HG03558 (cell line): ENCODE data around the gene ELAVL3.
"Not testable (repeated sequence)": the region's sequence is repeated elsewhere in the genome, so short reads cannot be mapped to it uniquely, and the experiment has no call there.

Experiments used
- ATAC-seq: cut with Tn5 transposase; IDR thresholded peaks from one replicate; pipeline ENCODE4 v1.9.1; 2021; ENCODE audit warnings: moderate number of reproducible peaks; ENCODE audit not compliant: unreplicated experiment; ENCODE audit errors: extremely low read depth

Gene ELAVL3

DNA sequence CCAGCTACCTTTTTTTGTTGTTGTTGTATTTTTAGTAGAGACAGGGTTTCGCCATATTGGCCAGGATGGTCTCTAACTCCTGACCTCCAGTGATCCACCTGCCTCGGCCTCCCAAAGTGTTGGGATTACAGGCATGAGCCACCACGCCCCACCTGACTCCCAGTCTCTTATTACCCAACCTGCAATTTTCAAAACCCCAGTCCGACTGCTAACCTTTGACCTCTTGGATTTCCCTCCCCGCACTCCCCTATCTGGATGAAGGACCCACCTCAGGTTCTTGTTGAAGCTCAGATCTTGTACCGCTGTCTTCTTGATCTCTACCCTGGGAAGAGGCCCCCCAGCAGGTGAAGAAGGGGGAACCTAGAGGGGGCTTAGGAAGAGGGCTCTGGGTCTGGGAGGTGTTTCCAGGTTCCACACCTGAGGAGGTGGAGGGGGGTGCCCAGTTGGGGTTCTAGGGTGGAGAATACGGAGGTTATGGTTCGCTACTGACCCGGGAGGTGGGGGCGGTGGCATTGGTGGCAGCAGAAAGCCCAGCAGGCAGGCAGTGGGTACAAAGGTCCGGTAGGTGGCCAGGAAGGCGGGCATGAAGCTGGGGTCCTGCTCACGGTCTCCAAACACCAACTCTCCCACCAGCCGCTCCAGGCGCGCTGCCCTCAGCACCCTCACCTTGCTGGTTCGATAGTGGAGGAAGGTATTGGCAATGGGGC is 64.3 kb downstream of the ELAVL3 start:
- ATAC-seq: no peak

DNA sequence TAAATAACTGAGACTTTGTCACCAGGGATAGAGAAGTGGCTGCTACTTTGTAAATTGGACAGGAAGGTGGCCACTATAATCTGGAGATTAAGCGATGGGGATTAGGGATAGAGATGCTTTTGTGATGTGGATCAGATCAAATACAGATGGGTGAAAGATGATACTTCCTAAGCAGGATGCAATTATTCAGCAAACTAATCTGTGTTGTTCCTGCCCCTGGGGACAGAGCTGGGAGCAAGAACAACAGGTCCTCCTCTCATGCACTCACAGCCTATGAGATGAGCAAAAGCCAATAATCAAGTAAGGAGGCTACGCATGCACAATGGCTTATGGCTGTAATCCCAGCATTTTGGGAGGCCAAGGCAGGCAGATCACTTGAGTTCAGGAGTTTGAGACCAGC is 66.3 kb downstream of the ELAVL3 start:
- no peak for ATAC-seq

DNA sequence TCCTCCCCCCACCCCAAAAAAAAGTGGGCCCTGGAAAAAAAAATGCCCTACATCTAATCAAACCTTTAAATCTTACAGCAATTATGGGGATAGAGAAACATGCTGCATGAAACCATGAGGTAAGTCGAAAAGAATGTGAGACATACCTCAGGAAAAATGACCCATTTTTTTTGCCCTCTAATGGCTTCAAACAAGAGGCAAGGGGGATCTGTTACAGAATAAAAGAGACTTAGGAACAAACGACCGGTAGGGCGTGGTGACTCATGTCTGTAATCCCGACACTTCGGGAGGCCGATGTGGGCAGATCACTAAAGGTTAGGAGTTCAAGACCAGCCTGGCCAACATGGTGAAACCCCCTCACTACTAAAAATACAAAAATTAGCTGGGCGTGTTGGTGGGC is 70.2 kb downstream of the ELAVL3 start:
- ATAC-seq: no peak

DNA sequence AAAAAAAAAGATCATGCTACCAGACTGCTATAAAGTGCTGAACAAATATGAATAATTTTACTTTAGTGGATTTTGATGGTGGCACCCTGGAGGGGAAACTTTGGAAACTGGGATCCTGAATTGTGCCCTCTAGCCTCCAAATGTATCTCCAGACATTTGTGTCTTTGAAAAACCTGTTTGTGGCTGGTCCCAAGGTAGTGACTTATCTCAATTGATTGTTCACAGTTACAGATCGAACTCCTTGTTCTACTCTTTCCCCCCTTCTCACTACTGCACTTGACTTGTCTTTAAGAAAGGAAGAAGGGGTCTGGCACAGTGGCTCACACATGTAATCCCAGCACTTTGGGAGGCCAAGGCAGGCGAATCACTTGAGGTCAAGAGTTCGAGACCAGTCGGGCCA is 72.3 kb downstream of the ELAVL3 start:
- ATAC-seq: no peak

DNA sequence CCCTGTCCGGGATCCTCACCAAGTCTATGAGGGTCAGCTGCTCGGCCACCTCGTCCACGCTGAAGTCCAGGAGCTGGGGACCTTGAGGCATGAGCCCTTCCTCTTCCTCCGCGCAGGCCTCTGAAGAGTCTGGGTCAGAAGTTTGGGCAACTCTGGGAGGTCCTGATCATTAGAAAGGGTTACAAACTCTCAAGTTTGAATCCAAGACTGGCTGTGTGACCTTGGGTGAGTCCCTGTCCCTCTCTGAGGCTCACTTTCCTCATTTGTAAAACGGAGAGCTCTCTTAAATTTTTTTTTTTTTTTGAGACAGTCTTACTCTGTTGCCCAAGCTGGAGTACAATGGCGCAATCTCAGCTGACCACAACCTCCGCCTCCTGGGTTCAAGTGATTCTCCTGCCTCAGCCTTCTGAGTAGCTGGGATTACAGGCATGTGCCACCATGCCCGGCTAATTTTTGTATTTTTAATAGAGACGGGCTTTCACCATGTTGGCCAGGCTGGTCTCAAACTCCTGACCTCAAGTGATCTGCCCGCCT is 74.1 kb downstream of the ELAVL3 start:
- ATAC-seq: not testable (repeated sequence)

DNA sequence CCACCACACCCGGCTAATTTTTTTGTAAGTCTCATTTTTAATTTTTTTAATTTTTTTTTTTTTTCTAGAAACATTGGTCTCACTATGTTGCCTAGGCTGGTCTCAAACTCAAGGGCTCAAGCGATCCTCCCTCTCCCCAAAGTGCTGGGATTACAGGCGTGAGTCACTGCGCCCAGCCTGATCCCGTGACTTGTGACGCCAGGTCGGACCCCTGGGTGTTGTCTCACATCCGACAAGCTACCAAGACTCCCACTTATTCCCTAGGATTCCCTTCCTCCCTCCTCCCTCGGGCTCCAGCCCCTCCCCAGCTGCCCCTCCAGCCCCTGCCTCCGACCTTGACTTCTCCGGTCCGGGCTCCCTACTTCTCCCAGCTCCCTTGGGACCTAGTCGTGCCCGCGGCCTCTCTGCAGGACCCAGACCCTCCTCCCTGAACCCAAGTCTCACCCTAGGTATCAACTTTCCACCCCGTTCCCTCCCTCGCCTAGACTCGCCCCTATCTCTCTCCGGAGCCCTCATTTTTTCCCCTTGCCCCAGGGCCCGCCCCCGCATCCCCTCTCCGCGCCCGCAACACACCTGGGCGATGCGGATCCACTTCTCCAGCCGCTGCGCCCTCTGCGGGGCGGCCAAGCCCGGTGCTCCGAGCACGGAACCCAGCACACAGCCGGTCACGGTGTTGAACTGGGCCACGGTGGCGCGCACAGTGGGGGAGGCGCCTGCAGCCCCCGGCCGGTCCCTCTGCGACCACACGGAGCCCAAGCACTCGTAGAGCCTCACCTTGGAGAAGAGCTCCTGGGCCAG is 74.8 kb downstream of the ELAVL3 start:
- ATAC-seq: no peak

GRCh38 chr19:11404588-11405222 is 76.1 kb downstream of the ELAVL3 start:
- ATAC-seq: no peak

DNA sequence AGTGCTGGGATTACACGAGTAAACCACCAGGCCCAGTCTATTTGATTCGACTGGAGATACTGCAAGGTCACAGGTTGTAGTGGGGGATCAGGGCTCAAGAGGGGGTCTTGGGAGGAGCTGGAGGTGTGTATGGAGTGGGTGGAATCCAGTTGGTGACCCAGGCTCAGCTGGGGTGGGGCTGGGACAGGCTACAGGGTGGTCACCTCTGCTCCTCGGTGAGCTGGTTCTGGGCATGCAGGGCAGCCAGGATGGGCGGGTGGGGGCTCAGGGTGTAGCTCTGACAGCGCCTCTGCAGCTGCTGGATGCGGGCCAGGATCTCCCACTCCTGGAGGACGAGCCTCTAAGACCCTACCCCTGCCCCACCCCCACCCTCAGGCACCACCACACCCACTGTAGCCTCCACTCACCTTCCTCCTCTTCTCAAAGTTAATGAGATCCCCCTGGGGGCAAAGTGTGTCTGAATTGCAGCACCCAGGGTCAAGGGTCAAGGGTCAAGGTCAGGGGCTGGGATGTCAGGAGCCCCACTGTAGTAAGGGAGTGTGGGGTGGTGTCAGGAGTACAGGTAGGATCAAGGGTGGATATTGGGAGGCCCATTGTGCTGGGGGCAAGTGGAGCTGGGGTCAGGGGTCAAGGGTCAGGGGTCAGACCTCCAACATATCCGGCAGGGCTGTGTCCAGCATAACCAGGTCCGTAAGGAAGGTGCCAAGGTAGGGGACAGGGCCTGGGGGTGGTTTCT is 78.9 kb downstream of the ELAVL3 start:
- ATAC-seq: no peak
